Measurements from ENCODE around the gene ANXA11. TPM values are rescaled to one million over a fixed set of nuclear protein-coding genes. Genes with fewer than 3 reads are reported as not detected.
"Not testable (repeated sequence)": the region's sequence is repeated elsewhere in the genome, so short reads cannot be mapped to it uniquely, and the experiment has no call there.

ANXA11 gene
- total RNA-seq, 1 experiment from 2014 or later, result 93.8 TPM

- peaks cover 7% of the 10 kb centered on the region for H3K9me3 Mint-ChIP-seq (ENCODE audit: unreplicated experiment)
- no TSS peak for BruUV-seq (replicated peaks)
- no peak overlapping the region for H3K27ac Mint-ChIP-seq (ENCODE audit: low read depth, unreplicated experiment)
- no peak for TF ChIP-seq CTCF (IDR thresholded peaks at IDR 0.05; ENCODE audit: unreplicated experiment)
- H3K4me3 Mint-ChIP-seq (ENCODE audit: unreplicated experiment), result no peak overlapping the region
- H3K36me3 Mint-ChIP-seq (ENCODE audit: insufficient read depth, unreplicated experiment), result peaks cover 22% of the 10 kb centered on the region
- DNase-seq (ENCODE audit: unreplicated experiment), result no peak
- intact Hi-C loops (cut with micrococcal nuclease), result no loop called here
- POLR2A ChIA-PET, result interaction anchor here (0.7 to 0.9 kb wide), 2 partner anchors 10 kb away, joined by 3 read pairs; no protein-coding TSS in a partner anchor
- H3K4me1 Mint-ChIP-seq (ENCODE audit: insufficient read depth, unreplicated experiment), result peaks cover 16% of the 10 kb centered on the region
- no peaks in the 10 kb centered on the region for H3K27me3 Mint-ChIP-seq (ENCODE audit: insufficient read depth, unreplicated experiment)
- CTCF ChIA-PET, result interaction anchor here (0.6 to 2.2 kb wide), 2 partner anchors 74 to 113 kb away, joined by 3 to 10 read pairs; no protein-coding TSS in a partner anchor
Observed at GRCh38 chr10:80148166-80148805, 57.1 kb downstream of the ANXA11 start.

GRCh38 chr10:80146918-80147317 lies 58.4 kb downstream of the ANXA11 start:
- H3K9me3 Mint-ChIP-seq (ENCODE audit: unreplicated experiment), result peaks cover 7% of the 10 kb centered on the region
- H3K4me3 Mint-ChIP-seq (ENCODE audit: unreplicated experiment), result no peak overlapping the region
- BruUV-seq (replicated peaks), result no TSS peak
- H3K4me1 Mint-ChIP-seq (ENCODE audit: insufficient read depth, unreplicated experiment), result peaks cover 16% of the 10 kb centered on the region
- H3K27me3 Mint-ChIP-seq (ENCODE audit: insufficient read depth, unreplicated experiment), result no peaks in the 10 kb centered on the region
- ChIA-PET CTCF (interaction anchor here (0.7 to 2.2 kb wide), 5 partner anchors 10 to 658 kb away, joined by 3 to 10 read pairs (median 3); no protein-coding TSS in a partner anchor), POLR2A (no interaction called here)
- no peak for DNase-seq (ENCODE audit: unreplicated experiment)
- intact Hi-C loops (cut with micrococcal nuclease), result no loop called here
- peaks cover 13% of the 10 kb centered on the region for H3K36me3 Mint-ChIP-seq (ENCODE audit: insufficient read depth, unreplicated experiment)
- H3K27ac Mint-ChIP-seq (ENCODE audit: low read depth, unreplicated experiment), result no peak overlapping the region
- TF ChIP-seq CTCF (IDR thresholded peaks at IDR 0.05; ENCODE audit: unreplicated experiment), result no peak

GRCh38 chr10:80145406-80146308 lies 59.7 kb downstream of the ANXA11 start:
- ChIA-PET POLR2A (interaction anchor here (1.0 to 2.0 kb wide), 2 partner anchors 60 to 62 kb away, joined by 4 to 8 read pairs; partner anchors contain the start of gene ANXA11), CTCF (interaction anchor here (0.6 to 5.1 kb wide), 9 partner anchors 9 to 150 kb away, joined by 3 to 66 read pairs (median 4); no protein-coding TSS in a partner anchor)
- BruUV-seq (replicated peaks); H3K4me3 Mint-ChIP-seq (ENCODE audit: unreplicated experiment); intact Hi-C loops (cut with micrococcal nuclease); H3K9me3 Mint-ChIP-seq (ENCODE audit: unreplicated experiment); H3K27me3 Mint-ChIP-seq (ENCODE audit: insufficient read depth, unreplicated experiment); H3K27ac Mint-ChIP-seq (ENCODE audit: low read depth, unreplicated experiment); H3K36me3 Mint-ChIP-seq (ENCODE audit: insufficient read depth, unreplicated experiment): not testable (repeated sequence)
- peak; percentile 56 for DNase-seq (ENCODE audit: unreplicated experiment)
- H3K4me1 Mint-ChIP-seq (ENCODE audit: insufficient read depth, unreplicated experiment), result peaks cover 16% of the 10 kb centered on the region

GRCh38 chr10:80144696-80145131 lies 60.6 kb downstream of the ANXA11 start:
- BruUV-seq (replicated peaks), result no TSS peak
- intact Hi-C loops (cut with micrococcal nuclease), result no loop called here
- POLR2A ChIA-PET, result interaction anchor here (1.0 to 3.0 kb wide), 5 partner anchors 14 to 66 kb away, joined by 3 to 13 read pairs (median 7); partner anchors contain the start of genes ANXA11 and TMEM254

More at GRCh38 chr10:80144696-80145131, 60.6 kb downstream of the ANXA11 start:
- H3K4me3 Mint-ChIP-seq (ENCODE audit: unreplicated experiment), result no peak overlapping the region
- H3K36me3 Mint-ChIP-seq (ENCODE audit: insufficient read depth, unreplicated experiment), result peaks cover 2% of the 10 kb centered on the region
- CTCF ChIA-PET, result interaction anchor here (0.6 to 5.1 kb wide), 18 partner anchors 10 to 151 kb away, joined by 3 to 66 read pairs (median 4); no protein-coding TSS in a partner anchor
- H3K9me3 Mint-ChIP-seq (ENCODE audit: unreplicated experiment), result peaks cover 7% of the 10 kb centered on the region
- DNase-seq (ENCODE audit: unreplicated experiment), result no peak
- H3K27ac Mint-ChIP-seq (ENCODE audit: low read depth, unreplicated experiment), result no peak overlapping the region
- no peak for TF ChIP-seq CTCF (IDR thresholded peaks at IDR 0.05; ENCODE audit: unreplicated experiment)
- H3K27me3 Mint-ChIP-seq (ENCODE audit: insufficient read depth, unreplicated experiment), result no peaks in the 10 kb centered on the region
- peaks cover 16% of the 10 kb centered on the region for H3K4me1 Mint-ChIP-seq (ENCODE audit: insufficient read depth, unreplicated experiment)
